Adipocyte (in vitro differentiated cells): Measurements from ENCODE around the gene NINJ2.

ENCODE experiments used
- DNase-seq: peaks from one replicate; pipeline ENCODE4 v3.0.0-alpha.2; 2015; ENCODE audit warnings: low read depth
- H3K27me3 ChIP-seq: replicated peaks from 2 replicates; pipeline ENCODE4 v1.7.0; 2013; ENCODE audit warnings: mild to moderate bottlenecking, low read length, moderate library complexity; ENCODE audit not compliant: control insufficient read depth, insufficient read depth
- H3K36me3 ChIP-seq: 2 replicates; pipeline ENCODE4 v1.7.0; 2013; ENCODE audit warnings: low read length, mild to moderate bottlenecking, moderate library complexity; ENCODE audit not compliant: control insufficient read depth, insufficient read depth, severe bottlenecking
- H3K4me1 ChIP-seq: 2 replicates; pipeline ENCODE4 v1.7.0; 2013; ENCODE audit warnings: mild to moderate bottlenecking, low read length, moderate library complexity; ENCODE audit not compliant: control insufficient read depth, insufficient read depth
- H3K4me3 ChIP-seq: 2 replicates; pipeline ENCODE4 v1.7.0; 2013; ENCODE audit warnings: mild to moderate bottlenecking, low read length, moderate library complexity
- H3K9ac ChIP-seq: 2 replicates; pipeline ENCODE4 v1.7.0; 2013; ENCODE audit warnings: mild to moderate bottlenecking, low read length, moderate library complexity
- H3K9me3 ChIP-seq: 2 replicates; pipeline ENCODE4 v1.7.0; 2013; ENCODE audit warnings: mild to moderate bottlenecking, low read length, moderate library complexity; ENCODE audit not compliant: control insufficient read depth

NINJ2 gene

DNA sequence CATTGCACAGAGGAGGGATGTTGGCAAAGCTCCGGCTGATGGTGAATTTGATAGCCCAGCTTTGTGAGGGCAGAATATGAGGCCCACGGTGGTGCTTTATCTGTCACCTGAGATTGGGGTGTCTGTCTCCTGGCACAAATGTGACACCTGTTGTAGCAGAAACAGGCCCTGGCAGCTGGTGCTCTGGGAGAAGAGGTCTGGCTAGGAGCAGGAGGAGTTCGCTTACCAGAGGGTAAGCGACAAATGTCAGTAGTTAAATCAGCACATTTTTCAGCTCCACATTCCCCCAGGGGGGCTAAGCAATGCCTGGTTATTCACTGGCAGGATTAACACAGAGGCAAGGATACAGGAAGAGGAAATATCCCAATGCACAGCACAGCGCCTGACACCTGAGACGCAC is 132.4 kb downstream of the NINJ2 start:
- no peaks in the 10 kb centered on the region for H3K36me3 ChIP-seq
- H3K9ac ChIP-seq, result no peak overlapping the region
- no peak overlapping the region for H3K4me3 ChIP-seq
- peaks cover 7% of the 10 kb centered on the region for H3K9me3 ChIP-seq
- H3K4me1 ChIP-seq, result peaks cover 11% of the 10 kb centered on the region
- DNase-seq, result no peak
- H3K27me3 ChIP-seq, result peaks cover 20% of the 10 kb centered on the region

- Histone ChIP-seq H3K4me3 (no peak overlapping the region), H3K9ac (no peak overlapping the region), H3K9me3 (peaks cover 7% of the 10 kb centered on the region), H3K36me3 (no peaks in the 10 kb centered on the region), H3K27me3 (peaks cover 22% of the 10 kb centered on the region), H3K4me1 (peaks cover 11% of the 10 kb centered on the region)
- DNase-seq, result no peak
Observed at GRCh38 chr12:530308-530707, 132.9 kb downstream of the NINJ2 start.

GRCh38 chr12:527729-528128 is 135.5 kb downstream of the NINJ2 start:
- H3K4me1 ChIP-seq, result peaks cover 4% of the 10 kb centered on the region
- DNase-seq, result no peak
- no peaks in the 10 kb centered on the region for H3K36me3 ChIP-seq
- no peak overlapping the region for H3K4me3 ChIP-seq
- peaks cover 7% of the 10 kb centered on the region for H3K9me3 ChIP-seq
- H3K27me3 ChIP-seq, result peaks cover 17% of the 10 kb centered on the region
- H3K9ac ChIP-seq, result no peak overlapping the region

GRCh38 chr12:527241-527640 is 136.0 kb downstream of the NINJ2 start:
- Histone ChIP-seq H3K4me1 (no peaks in the 10 kb centered on the region), H3K9me3 (peaks cover 4% of the 10 kb centered on the region)
- DNase-seq, result no peak

DNA sequence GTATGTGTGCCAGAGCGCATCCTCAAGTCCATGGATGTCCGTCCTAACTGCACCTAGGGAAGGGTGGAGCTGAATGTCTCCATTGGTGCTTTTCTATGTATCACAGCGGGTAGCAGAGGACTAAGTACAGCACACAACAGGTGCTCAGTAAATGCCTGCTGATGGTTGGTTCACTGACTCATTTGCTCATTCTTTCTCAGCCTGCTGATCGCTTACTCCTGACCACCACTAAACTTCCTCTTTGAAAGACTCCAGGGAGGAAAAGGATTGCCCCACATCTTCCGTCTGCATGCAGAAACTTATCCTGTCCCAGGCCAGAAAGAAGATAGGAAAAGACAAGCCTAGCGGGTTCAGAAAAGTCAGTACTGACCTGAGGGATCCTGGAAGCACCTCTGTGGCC is 137.2 kb downstream of the NINJ2 start:
- H3K9me3 ChIP-seq, result no peaks in the 10 kb centered on the region
- no peak for DNase-seq
- H3K4me1 ChIP-seq, result no peaks in the 10 kb centered on the region
- no peak overlapping the region for H3K4me3 ChIP-seq
- no peak overlapping the region for H3K9ac ChIP-seq
- H3K36me3 ChIP-seq, result no peaks in the 10 kb centered on the region
- peaks cover 28% of the 10 kb centered on the region for H3K27me3 ChIP-seq

More at GRCh38 chr12:527241-527640, 136.0 kb downstream of the NINJ2 start:
- Histone ChIP-seq H3K36me3 (no peaks in the 10 kb centered on the region), H3K4me3 (no peak overlapping the region), H3K9ac (no peak overlapping the region), H3K27me3 (peaks cover 17% of the 10 kb centered on the region)

DNA sequence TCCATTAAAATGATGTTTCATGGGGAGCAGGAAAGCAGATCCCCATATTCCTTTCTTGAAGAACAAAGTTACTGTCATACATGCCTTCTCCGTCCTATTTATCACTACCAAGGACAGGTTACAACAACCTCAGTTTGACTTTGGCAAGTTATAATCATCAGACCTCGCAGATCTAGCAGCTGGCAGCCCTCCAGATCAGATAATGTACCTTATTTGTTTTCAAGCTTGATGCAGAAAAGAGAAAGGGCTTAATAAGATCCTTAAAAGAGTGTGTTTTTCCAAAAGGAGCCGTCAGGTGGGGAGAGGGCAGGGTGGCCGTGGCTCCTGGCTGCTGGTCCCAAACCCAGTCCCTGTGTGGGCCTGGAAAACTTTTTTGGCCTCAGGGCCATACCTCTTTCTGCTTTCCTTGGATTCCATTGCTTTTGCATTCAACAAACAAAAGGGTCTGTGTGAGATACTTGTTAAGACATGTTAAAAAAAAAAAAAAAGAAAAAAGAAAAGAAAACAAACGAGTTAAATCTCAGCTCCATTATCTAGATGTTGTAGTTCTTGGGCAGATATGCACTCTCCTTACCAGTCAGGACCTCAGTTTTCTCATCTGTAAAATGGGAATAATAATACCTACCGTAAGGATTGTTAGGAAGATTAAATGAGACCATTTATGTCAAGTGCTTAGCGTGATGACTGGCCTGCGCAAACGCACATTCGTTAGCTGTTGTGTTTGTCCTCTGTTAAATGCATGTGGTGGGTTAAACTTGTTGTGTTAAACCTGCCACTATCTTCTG is 138.9 kb downstream of the NINJ2 start:
- Histone ChIP-seq H3K4me1 (no peaks in the 10 kb centered on the region), H3K36me3 (no peaks in the 10 kb centered on the region), H3K4me3 (no peak overlapping the region), H3K27me3 (peaks cover 46% of the 10 kb centered on the region), H3K9ac (no peak overlapping the region), H3K9me3 (no peaks in the 10 kb centered on the region)
- no peak for DNase-seq

DNA sequence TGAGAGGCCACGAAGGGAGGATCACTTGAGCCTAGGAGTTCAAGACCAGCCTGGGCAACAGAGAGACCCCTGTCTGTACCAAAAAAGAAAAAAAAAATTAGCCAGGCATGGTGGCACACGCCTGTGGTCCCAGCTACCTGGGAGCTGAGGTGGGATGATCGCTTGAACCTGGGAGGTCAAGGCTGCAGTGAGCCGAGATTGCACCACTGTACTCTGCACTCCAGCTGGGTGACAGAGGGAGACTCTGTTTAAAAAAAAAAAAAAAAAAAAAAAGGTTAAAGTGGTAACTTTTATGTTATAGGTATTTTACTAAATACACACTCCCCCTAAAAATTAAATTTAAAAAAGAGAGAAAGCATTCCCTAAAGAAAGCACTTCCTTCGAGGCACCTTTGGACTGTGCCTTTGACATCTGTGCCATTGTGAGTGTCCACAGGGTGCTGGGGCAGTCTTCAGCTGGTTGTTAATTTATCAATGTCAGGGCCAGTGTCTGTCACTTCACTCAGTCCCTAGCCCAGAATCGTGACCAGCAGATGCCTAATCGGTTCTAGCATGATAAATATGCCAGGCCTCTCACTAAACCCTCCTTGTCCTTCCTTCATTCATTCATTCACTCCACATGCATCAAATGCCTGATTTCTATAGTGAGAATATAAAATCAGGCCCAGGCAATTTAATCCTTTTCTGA is 140.4 kb downstream of the NINJ2 start:
- H3K9me3 ChIP-seq, result no peaks in the 10 kb centered on the region
- H3K9ac ChIP-seq, result no peak overlapping the region
- H3K27me3 ChIP-seq, result peaks cover 61% of the 10 kb centered on the region
- no peaks in the 10 kb centered on the region for H3K4me1 ChIP-seq
- no peak for DNase-seq
- H3K4me3 ChIP-seq, result no peak overlapping the region
- H3K36me3 ChIP-seq, result no peaks in the 10 kb centered on the region

- H3K4me1 ChIP-seq, result no peaks in the 10 kb centered on the region
- H3K9ac ChIP-seq, result no peak overlapping the region
- no peaks in the 10 kb centered on the region for H3K9me3 ChIP-seq
- peaks cover 59% of the 10 kb centered on the region for H3K27me3 ChIP-seq
- DNase-seq, result no peak
- no peaks in the 10 kb centered on the region for H3K36me3 ChIP-seq
- no peak overlapping the region for H3K4me3 ChIP-seq
Observed at GRCh38 chr12:520119-520518, 143.1 kb downstream of the NINJ2 start.

- DNase-seq, result no peak
- Histone ChIP-seq H3K27me3 (peaks cover 67% of the 10 kb centered on the region), H3K4me1 (no peaks in the 10 kb centered on the region), H3K4me3 (no peak overlapping the region), H3K9ac (no peak overlapping the region), H3K36me3 (no peaks in the 10 kb centered on the region), H3K9me3 (peaks cover 4% of the 10 kb centered on the region)
Observed at GRCh38 chr12:517538-517937, 145.7 kb downstream of the NINJ2 start.
